Measurements from ENCODE around the gene FZR1. TPM values are rescaled to one million over a fixed set of nuclear protein-coding genes. Genes with fewer than 3 reads are reported as not detected.

The FZR1 gene
- total and polyA plus RNA-seq, 2 of the 8 experiments (the other 6 are each of a cell fraction or from before 2014, with no cell fraction given), result 21.6 to 35.5 TPM

DNA sequence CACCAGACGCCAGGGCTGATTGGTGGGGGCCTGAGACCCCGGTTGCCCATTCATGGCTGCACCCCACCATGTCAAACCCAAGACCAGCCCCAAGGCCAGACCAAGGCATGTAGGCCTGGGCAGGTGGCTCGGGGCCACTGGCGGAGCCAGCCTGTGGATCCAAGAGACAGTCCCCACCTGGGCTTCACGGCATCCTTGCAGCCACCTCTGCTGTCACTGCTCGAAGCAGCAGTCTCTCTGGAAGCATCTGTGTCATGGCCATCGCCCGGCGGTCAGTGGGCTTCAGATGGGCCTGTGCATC lies 29.1 kb downstream of the FZR1 start:
- no peak overlapping the region for H3K56ac ChIP-seq (replicated peaks; ENCODE audit: insufficient read length, low read depth, low read length)
- no peak for FAIRE-seq
- H4K8ac ChIP-seq (ENCODE audit: extremely low read depth, insufficient read depth, low read length), result no peak overlapping the region
- H3K79me1 ChIP-seq (ENCODE audit: low read depth, low read length), result 0 out of 2 replicates have a peak, but pooled peaks cover 2% of the 10 kb centered on the region
- peaks cover 7 to 38% (median 23%) of the 10 kb centered on the region in 4 experiments; a peak in 7 of 8 replicates for H3K36me3 ChIP-seq (ENCODE audit: control insufficient read depth in 2 of 4, insufficient read depth in 4 of 4, low read length in 3 of 4)
- H2AK5ac ChIP-seq (ENCODE audit: low read depth, low read length), result no peak overlapping the region
- no peak overlapping the region for H3K14ac ChIP-seq (ENCODE audit: insufficient read length)
- H4K20me1 ChIP-seq (replicated peaks in 1 of 2; ENCODE audit: control insufficient read depth in 1 of 2, insufficient read depth in 2 of 2, low read length in 2 of 2), result peaks cover 8 to 18% of the 10 kb centered on the region in 2 experiments
- ChIA-PET CTCF (ENCODE audit: partially characterized antibody) (interaction anchor here (6.9 kb wide), 1 partner anchor 12 kb away, joined by 54 read pairs; no protein-coding TSS in a partner anchor), POLR2A (ENCODE audit: partially characterized antibody) (no interaction called here)
- peaks cover 3 to 11% (median 6%) of the 10 kb centered on the region in 4 experiments; a peak in 6 of 7 replicates for H3K4me1 ChIP-seq (replicated peaks in 1 of 4; ENCODE audit: control insufficient read depth in 3 of 4, insufficient read depth in 4 of 4, low read length in 3 of 4)
- H2BK5ac ChIP-seq (ENCODE audit: low read depth, low read length), result no peak overlapping the region
- no peaks in the 10 kb centered on the region for H3K9me3 ChIP-seq (ENCODE audit: insufficient read depth in 2 of 2, low read depth in 1 of 2, low read length in 1 of 2)
- no peaks in the 10 kb centered on the region for H3K79me2 ChIP-seq (ENCODE audit: control insufficient read depth in 1 of 2, insufficient read depth in 2 of 2, low read length in 2 of 2)
- H3K27me3 ChIP-seq (replicated peaks in 1 of 4; ENCODE audit: control insufficient read depth in 3 of 4, extremely low read depth in 1 of 4, insufficient read depth in 3 of 4, low read length in 3 of 4), result no peaks in the 10 kb centered on the region
- no peak overlapping the region for H3K4me2 ChIP-seq (ENCODE audit: insufficient read depth in 1 of 2, low read depth in 2 of 2, low read length in 2 of 2)
- no peak overlapping the region for H3K27ac ChIP-seq (ENCODE audit: low read depth, low read length)
- no peak overlapping the region for H3K23ac ChIP-seq (ENCODE audit: insufficient read length)
- H3K18ac ChIP-seq (ENCODE audit: extremely low read depth, low read length), result no peak overlapping the region
- no peak overlapping the region for H2BK12ac ChIP-seq (ENCODE audit: low read depth, low read length)
- H2BK120ac ChIP-seq (replicated peaks; ENCODE audit: low read depth, low read length), result no peak overlapping the region
- no peak for TF ChIP-seq SUZ12 (IDR thresholded peaks at IDR 0.05; ENCODE audit: low read length)
- no peak for TF ChIP-seq CBX8 (IDR thresholded peaks at IDR 0.05; ENCODE audit: borderline replicate concordance, low read depth, low read length)
- no peak for TF ChIP-seq CTBP2 (IDR thresholded peaks at IDR 0.05; ENCODE audit: borderline replicate concordance, insufficient read depth, insufficient read length, low read length)
- no peak overlapping the region for H3K4me3 ChIP-seq (ENCODE audit: extremely low read depth in 1 of 4, insufficient read depth in 2 of 4, low read depth in 3 of 4, low read length in 4 of 4)
- no peak overlapping the region for H4K91ac ChIP-seq (replicated peaks; ENCODE audit: insufficient read length, low read length)
- no peak overlapping the region for H2BK15ac ChIP-seq (ENCODE audit: low read length)
- H3K9ac ChIP-seq (replicated peaks in 1 of 4; ENCODE audit: extremely low read depth in 1 of 4, low read depth in 3 of 4, low read length in 3 of 4), result no peak overlapping the region
- H3K4ac ChIP-seq (replicated peaks; ENCODE audit: insufficient read length, low read depth, low read length), result no peak overlapping the region
- DNase-seq (ENCODE audit: low read depth in 1 of 2, low spot score in 2 of 2), result no peak
- no peak overlapping the region for H2BK20ac ChIP-seq (ENCODE audit: low read length)
- no peak overlapping the region for H4K5ac ChIP-seq (ENCODE audit: insufficient read length, low read depth, low read length)
- no peaks in the 10 kb centered on the region; the same call in 1 of the 2 replicates for H3K23me2 ChIP-seq (ENCODE audit: low read depth, low read length)
- WGBS, 2 experiments (ENCODE audit: extremely low coverage in 1 of 2, insufficient coverage in 1 of 2, insufficient read length in 1 of 2, insufficient replicate concordance in 2 of 2, low coverage in 1 of 2, low lambda C conversion rate in 2 of 2, missing lambda C conversion rate in 1 of 2), result 92% methylated on average over 9 of the region's 9 CpGs; no CpG with 5 or more reads in 1 of the 2 experiments
- H2AFZ ChIP-seq (ENCODE audit: low read length), result no peak overlapping the region
